ENCODE measurements around the gene PRR15L. TPM values are rescaled to one million over a fixed set of nuclear protein-coding genes. Genes with fewer than 3 reads are reported as not detected.
"Not testable (repeated sequence)": the region's sequence is repeated elsewhere in the genome, so short reads cannot be mapped to it uniquely, and the experiment has no call there.

PRR15L gene
- 10 to 100 TPM; 31.5 to 44.8 (median 39.9) TPM for polyA plus RNA-seq (ENCODE audit: insufficient read depth in 1 of 5, insufficient read length in 5 of 5, low replicate concordance in 1 of 5)
- long read RNA-seq, donor 1, transcript PRR15L-201 (2 exons, 1,519 nt): major isoform, 15 of 15 reads
- long read RNA-seq, donor 1, partial matches to known transcripts: 0 of 15 reads
- long read RNA-seq, donor 1, other reads (novel, unspliced or antisense): 0 of 15 reads
- long read RNA-seq, donor 2, transcript PRR15L-201 (2 exons, 1,519 nt): major isoform, 6 of 6 reads
- long read RNA-seq, donor 2, partial matches to known transcripts: 0 of 6 reads
- long read RNA-seq, donor 2, other reads (novel, unspliced or antisense): 0 of 6 reads
- long read RNA-seq, donor 3, transcript PRR15L-201 (2 exons, 1,519 nt): major isoform, 13 of 21 reads
- long read RNA-seq, donor 3, partial matches to known transcripts: 8 of 21 reads
- long read RNA-seq, donor 3, other reads (novel, unspliced or antisense): 0 of 21 reads
- long read RNA-seq, donor 4, transcript PRR15L-201 (2 exons, 1,519 nt): major isoform, 5 of 70 reads
- long read RNA-seq, donor 4, partial matches to known transcripts: 60 of 70 reads
- long read RNA-seq, donor 4, other reads (novel, unspliced or antisense): 5 of 70 reads
- long read RNA-seq, donor 5, transcript PRR15L-201 (2 exons, 1,519 nt): major isoform, 16 of 16 reads
- long read RNA-seq, donor 5, partial matches to known transcripts: 0 of 16 reads
- long read RNA-seq, donor 5, other reads (novel, unspliced or antisense): 0 of 16 reads
- long read RNA-seq, donor 6, transcript PRR15L-201 (2 exons, 1,519 nt): major isoform, 19 of 25 reads
- long read RNA-seq, donor 6, partial matches to known transcripts: 6 of 25 reads
- long read RNA-seq, donor 6, other reads (novel, unspliced or antisense): 0 of 25 reads
- long read RNA-seq, donor 7, transcript PRR15L-201 (2 exons, 1,519 nt): major isoform, 7 of 7 reads
- long read RNA-seq, donor 7, partial matches to known transcripts: 0 of 7 reads
- long read RNA-seq, donor 7, other reads (novel, unspliced or antisense): 0 of 7 reads
- long read RNA-seq, donor 8, transcript PRR15L-201 (2 exons, 1,519 nt): major isoform, 7 of 7 reads
- long read RNA-seq, donor 8, partial matches to known transcripts: 0 of 7 reads
- long read RNA-seq, donor 8, other reads (novel, unspliced or antisense): 0 of 7 reads

GRCh38 chr17:47957591-47958490, at the start of gene PRR15L:
Gene PRR15L (minus strand): TSS chr17:47957883. CDS start chr17:47953234, 4,649 bp downstream.
- peak in 1 of 2 donors; percentile 60 for DNase-seq

- no peak for DNase-seq
These were observed 49.4 kb upstream of the PRR15L start for GRCh38 chr17:48006936-48007709.

- DNase-seq: no peak
These were observed 47.3 kb upstream of the PRR15L start for GRCh38 chr17:48004983-48005382.

- no peak for DNase-seq
These were observed 45.9 kb upstream of the PRR15L start for GRCh38 chr17:48003417-48004151.

- no peak for DNase-seq
These were observed 45.3 kb upstream of the PRR15L start for GRCh38 chr17:48002916-48003416.

GRCh38 chr17:48002266-48002915, 44.7 kb upstream of the PRR15L start:
- DNase-seq: no peak

GRCh38 chr17:48001657-48002056, 44.0 kb upstream of the PRR15L start:
- not testable (repeated sequence) for DNase-seq

GRCh38 chr17:48001197-48001596, 43.5 kb upstream of the PRR15L start:
- no peak for DNase-seq

GRCh38 chr17:47999582-47999981, 41.9 kb upstream of the PRR15L start:
- DNase-seq: no peak

GRCh38 chr17:47998044-47998443, 40.4 kb upstream of the PRR15L start:
- no peak for DNase-seq

- DNase-seq: no peak
These were observed 39.9 kb upstream of the PRR15L start for GRCh38 chr17:47997586-47997985.

- DNase-seq: no peak
These were observed 38.5 kb upstream of the PRR15L start for GRCh38 chr17:47996201-47996600.

GRCh38 chr17:47995241-47995935, 37.7 kb upstream of the PRR15L start:
- no peak for DNase-seq

- DNase-seq: no peak
These were observed 37.0 kb upstream of the PRR15L start for GRCh38 chr17:47994724-47995123.

- DNase-seq: no peak
These were observed 36.3 kb upstream of the PRR15L start for GRCh38 chr17:47993964-47994363.

GRCh38 chr17:47993031-47993564, 35.4 kb upstream of the PRR15L start:
- DNase-seq: no peak

- no peak for DNase-seq
These were observed 34.5 kb upstream of the PRR15L start for GRCh38 chr17:47992216-47992615.
